HepG2 (cell line): ENCODE results near the gene SERHL2. TPM values are rescaled to one million over a fixed set of nuclear protein-coding genes. Genes with fewer than 3 reads are reported as not detected.

Source experiments
- AKAP8 ChIP-seq: sonication (generic); formaldehyde crosslinking; IDR thresholded peaks from 2 replicates; pipeline ENCODE4 v1.5.1; 2020; ENCODE audit warnings: mild to moderate bottlenecking, missing genetic modification reagents
- ARHGAP35 ChIP-seq: sonication (generic); formaldehyde crosslinking; IDR thresholded peaks from 2 replicates; pipeline ENCODE4 v1.9.0; 2022; ENCODE audit warnings: mild to moderate bottlenecking, inconsistent platforms, moderate library complexity, missing genetic modification reagents, borderline replicate concordance
- CEBPB ChIP-seq: IDR thresholded peaks from 2 replicates; pipeline ENCODE4 v1.6.1; 2011; ENCODE audit warnings: low read depth, low read length, improper control_type of control experiment, borderline replicate concordance
- FOSL1 ChIP-seq: sonication (generic); formaldehyde crosslinking; IDR thresholded peaks from 2 replicates; pipeline ENCODE4 v1.9.0; 2021; ENCODE audit warnings: missing genetic modification reagents, borderline replicate concordance
- GATAD2A ChIP-seq: IDR thresholded peaks from 2 replicates; pipeline ENCODE4 v1.6.1; 2016
- KLF12 ChIP-seq: sonication (generic); formaldehyde crosslinking; IDR thresholded peaks from 2 replicates; pipeline ENCODE4 v1.4.0; 2020; ENCODE audit warnings: missing genetic modification reagents, borderline replicate concordance
- PAWR ChIP-seq: sonication (generic); formaldehyde crosslinking; IDR thresholded peaks from 2 replicates; pipeline ENCODE4 v1.4.0; 2020; ENCODE audit warnings: missing genetic modification reagents, mild to moderate bottlenecking, borderline replicate concordance
- RARA ChIP-seq: IDR thresholded peaks from 2 replicates; pipeline ENCODE4 v1.6.1; 2016; ENCODE audit warnings: missing genetic modification reagents, missing compliant biosample characterization
- RBM22 ChIP-seq: fragments of 200-400 bp; formaldehyde crosslinking; optimal IDR thresholded peaks from 2 replicates; pipeline ENCODE3; 2017; ENCODE audit warnings: mild to moderate bottlenecking, low read length, moderate library complexity
- SALL2 ChIP-seq: sonication (generic); formaldehyde crosslinking; IDR thresholded peaks from 2 replicates; pipeline ENCODE4 v1.8.1; 2023; ENCODE audit warnings: mild to moderate bottlenecking, missing genetic modification reagents, inconsistent platforms
- ZBTB8A ChIP-seq: sonication (generic); formaldehyde crosslinking; IDR thresholded peaks from 2 replicates; pipeline ENCODE4 v1.4.0; 2020; ENCODE audit warnings: mild to moderate bottlenecking, low read depth, missing genetic modification reagents, borderline replicate concordance
- ZC3H4 ChIP-seq: sonication (generic); formaldehyde crosslinking; IDR thresholded peaks from 2 replicates; pipeline ENCODE4 v1.4.0; 2020; ENCODE audit warnings: missing genetic modification reagents, borderline replicate concordance
- ZNF12 ChIP-seq: sonication (generic); formaldehyde crosslinking; IDR thresholded peaks from 2 replicates; pipeline ENCODE4 v1.5.0; 2020; ENCODE audit warnings: missing genetic modification reagents
- ZNF20 ChIP-seq: sonication (generic); formaldehyde crosslinking; IDR thresholded peaks from 2 replicates; pipeline ENCODE4 v1.4.0; 2020; ENCODE audit warnings: mild to moderate bottlenecking, moderate library complexity, missing genetic modification reagents
- ZNF768 ChIP-seq: sonication (generic); formaldehyde crosslinking; IDR thresholded peaks from 2 replicates; pipeline ENCODE4 v1.4.0; 2020; ENCODE audit warnings: missing genetic modification reagents
- ZSCAN9 ChIP-seq: IDR thresholded peaks from 2 replicates; pipeline ENCODE4 v1.6.1; 2016; ENCODE audit warnings: borderline replicate concordance
- polyA plus RNA-seq, 8 experiments: library from polyadenylated mRNA; depleted of rRNA in 3 of 8; stranded (reverse) in 7 of 8; unstranded in 1 of 8; fragments of >200 nt; fragmentation: Illumina TruSeq in 4 of 8; extraction: Trizol in 4 of 8; gene quantifications; 2 replicates each; pipeline versions ENCODE4 v1.2.1 to v1.2.3, GENCODE V29; 2011 to 2016; ENCODE audit warnings: low read depth in 4 of 8, missing spikeins in 1 of 8, mixed read lengths in 1 of 8; ENCODE audit not compliant: insufficient read depth in 1 of 8
- total RNA-seq, 5 experiments: library from RNA; depleted of rRNA; stranded (reverse); fragments of >200 nt; fragmentation: Illumina TruSeq; extraction: Trizol; gene quantifications; 2 replicates each; pipeline ENCODE4 v1.2.3, GENCODE V29; 2016; ENCODE audit warnings: low read depth in 1 of 5
- TF ChIP-seq, protein P1 (sequence below): IDR thresholded peaks from 2 replicates; pipeline ENCODE4 v1.6.1; 2016
- TF ChIP-seq, protein P2 (sequence below): sonication (generic); formaldehyde crosslinking; IDR thresholded peaks from 2 replicates; pipeline ENCODE4 v1.9.0; 2021; ENCODE audit warnings: missing genetic modification reagents, mild to moderate bottlenecking, borderline replicate concordance
- TF ChIP-seq, protein P3 (sequence below): sonication (generic); formaldehyde crosslinking; IDR thresholded peaks from 2 replicates; pipeline ENCODE4 v1.4.0; 2020; ENCODE audit warnings: mild to moderate bottlenecking, low read depth, missing genetic modification reagents
- TF ChIP-seq, protein P4 (sequence below): sonication (generic); formaldehyde crosslinking; IDR thresholded peaks from 2 replicates; pipeline ENCODE4 v1.4.0; 2020; ENCODE audit warnings: missing genetic modification reagents, borderline replicate concordance

Gene SERHL2
- total and polyA plus RNA-seq, 2 of the 13 experiments (the other 11 are each of a cell fraction or from before 2014, with no cell fraction given), result 1.0 to 1.8 TPM

DNA sequence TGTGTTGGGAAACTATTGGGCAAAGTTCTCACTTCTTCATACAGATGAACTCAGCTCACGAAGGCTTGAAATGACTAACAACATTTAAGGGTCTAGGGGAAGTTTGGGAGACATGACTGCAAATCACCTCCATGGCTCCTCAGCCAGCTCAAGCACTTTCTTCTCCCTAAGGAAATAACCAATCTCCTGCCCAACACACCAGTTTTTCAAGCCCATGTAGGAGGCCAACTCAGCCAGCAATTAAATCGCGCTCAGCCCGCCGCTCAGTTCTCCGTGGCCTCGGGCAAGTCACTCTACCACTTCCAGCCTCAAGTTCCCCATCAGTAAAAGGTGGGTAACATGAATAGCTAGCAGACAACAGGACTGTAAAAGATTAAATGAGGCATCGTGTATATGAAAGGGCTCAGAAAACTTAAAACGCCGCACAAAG is 60.1 kb downstream of the SERHL2 start (continued):
- TF ChIP-seq, protein P1, sequence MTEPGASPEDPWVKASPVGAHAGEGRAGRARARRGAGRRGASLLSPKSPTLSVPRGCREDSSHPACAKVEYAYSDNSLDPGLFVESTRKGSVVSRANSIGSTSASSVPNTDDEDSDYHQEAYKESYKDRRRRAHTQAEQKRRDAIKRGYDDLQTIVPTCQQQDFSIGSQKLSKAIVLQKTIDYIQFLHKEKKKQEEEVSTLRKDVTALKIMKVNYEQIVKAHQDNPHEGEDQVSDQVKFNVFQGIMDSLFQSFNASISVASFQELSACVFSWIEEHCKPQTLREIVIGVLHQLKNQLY (CRISPR knock-in tag), result 0 out of 2 replicates have a peak, but pooled peaks have one; percentile 15
- no peak for TF ChIP-seq CEBPB
- no peak for TF ChIP-seq ZNF20 (CRISPR knock-in tag)
- no peak for TF ChIP-seq PAWR (CRISPR knock-in tag)
- TF ChIP-seq FOSL1 (CRISPR knock-in tag), result no peak
- no peak for TF ChIP-seq ZNF12 (CRISPR knock-in tag)
- TF ChIP-seq, protein P2, sequence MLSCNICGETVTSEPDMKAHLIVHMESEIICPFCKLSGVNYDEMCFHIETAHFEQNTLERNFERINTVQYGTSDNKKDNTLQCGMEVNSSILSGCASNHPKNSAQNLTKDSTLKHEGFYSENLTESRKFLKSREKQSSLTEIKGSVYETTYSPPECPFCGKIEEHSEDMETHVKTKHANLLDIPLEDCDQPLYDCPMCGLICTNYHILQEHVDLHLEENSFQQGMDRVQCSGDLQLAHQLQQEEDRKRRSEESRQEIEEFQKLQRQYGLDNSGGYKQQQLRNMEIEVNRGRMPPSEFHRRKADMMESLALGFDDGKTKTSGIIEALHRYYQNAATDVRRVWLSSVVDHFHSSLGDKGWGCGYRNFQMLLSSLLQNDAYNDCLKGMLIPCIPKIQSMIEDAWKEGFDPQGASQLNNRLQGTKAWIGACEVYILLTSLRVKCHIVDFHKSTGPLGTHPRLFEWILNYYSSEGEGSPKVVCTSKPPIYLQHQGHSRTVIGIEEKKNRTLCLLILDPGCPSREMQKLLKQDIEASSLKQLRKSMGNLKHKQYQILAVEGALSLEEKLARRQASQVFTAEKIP (CRISPR knock-in tag), result no peak
- peak; percentile 8; the same call in 1 of the 2 replicates for TF ChIP-seq SALL2 (CRISPR knock-in tag)
- TF ChIP-seq, protein P3, sequence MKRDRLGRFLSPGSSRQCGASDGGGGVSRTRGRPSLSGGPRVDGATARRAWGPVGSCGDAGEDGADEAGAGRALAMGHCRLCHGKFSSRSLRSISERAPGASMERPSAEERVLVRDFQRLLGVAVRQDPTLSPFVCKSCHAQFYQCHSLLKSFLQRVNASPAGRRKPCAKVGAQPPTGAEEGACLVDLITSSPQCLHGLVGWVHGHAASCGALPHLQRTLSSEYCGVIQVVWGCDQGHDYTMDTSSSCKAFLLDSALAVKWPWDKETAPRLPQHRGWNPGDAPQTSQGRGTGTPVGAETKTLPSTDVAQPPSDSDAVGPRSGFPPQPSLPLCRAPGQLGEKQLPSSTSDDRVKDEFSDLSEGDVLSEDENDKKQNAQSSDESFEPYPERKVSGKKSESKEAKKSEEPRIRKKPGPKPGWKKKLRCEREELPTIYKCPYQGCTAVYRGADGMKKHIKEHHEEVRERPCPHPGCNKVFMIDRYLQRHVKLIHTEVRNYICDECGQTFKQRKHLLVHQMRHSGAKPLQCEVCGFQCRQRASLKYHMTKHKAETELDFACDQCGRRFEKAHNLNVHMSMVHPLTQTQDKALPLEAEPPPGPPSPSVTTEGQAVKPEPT (CRISPR knock-in tag), result no peak
- TF ChIP-seq ARHGAP35 (CRISPR knock-in tag), result 0 out of 2 replicates have a peak, but pooled peaks have one; percentile 51
- TF ChIP-seq ZC3H4 (CRISPR knock-in tag), result no peak
- TF ChIP-seq AKAP8, result 0 out of 2 replicates have a peak, but pooled peaks have one; percentile 5
- TF ChIP-seq RARA (CRISPR knock-in tag), result no peak
- 0 out of 2 replicates have a peak, but pooled peaks have one; percentile 29 for TF ChIP-seq ZSCAN9 (CRISPR knock-in tag)
- TF ChIP-seq ZNF768, result no peak
- TF ChIP-seq ZBTB8A, result no peak
- TF ChIP-seq GATAD2A, result 0 out of 2 replicates have a peak, but pooled peaks have one; percentile 11
- TF ChIP-seq RBM22, result no peak
- no peak for TF ChIP-seq KLF12 (CRISPR knock-in tag)
- TF ChIP-seq, protein P4, sequence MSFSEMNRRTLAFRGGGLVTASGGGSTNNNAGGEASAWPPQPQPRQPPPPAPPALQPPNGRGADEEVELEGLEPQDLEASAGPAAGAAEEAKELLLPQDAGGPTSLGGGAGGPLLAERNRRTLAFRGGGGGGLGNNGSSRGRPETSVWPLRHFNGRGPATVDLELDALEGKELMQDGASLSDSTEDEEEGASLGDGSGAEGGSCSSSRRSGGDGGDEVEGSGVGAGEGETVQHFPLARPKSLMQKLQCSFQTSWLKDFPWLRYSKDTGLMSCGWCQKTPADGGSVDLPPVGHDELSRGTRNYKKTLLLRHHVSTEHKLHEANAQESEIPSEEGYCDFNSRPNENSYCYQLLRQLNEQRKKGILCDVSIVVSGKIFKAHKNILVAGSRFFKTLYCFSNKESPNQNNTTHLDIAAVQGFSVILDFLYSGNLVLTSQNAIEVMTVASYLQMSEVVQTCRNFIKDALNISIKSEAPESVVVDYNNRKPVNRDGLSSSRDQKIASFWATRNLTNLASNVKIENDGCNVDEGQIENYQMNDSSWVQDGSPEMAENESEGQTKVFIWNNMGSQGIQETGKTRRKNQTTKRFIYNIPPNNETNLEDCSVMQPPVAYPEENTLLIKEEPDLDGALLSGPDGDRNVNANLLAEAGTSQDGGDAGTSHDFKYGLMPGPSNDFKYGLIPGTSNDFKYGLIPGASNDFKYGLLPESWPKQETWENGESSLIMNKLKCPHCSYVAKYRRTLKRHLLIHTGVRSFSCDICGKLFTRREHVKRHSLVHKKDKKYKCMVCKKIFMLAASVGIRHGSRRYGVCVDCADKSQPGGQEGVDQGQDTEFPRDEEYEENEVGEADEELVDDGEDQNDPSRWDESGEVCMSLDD, result no peak
